K562 (cell line): ENCODE results near the gene MOB3C. TPM values are rescaled to one million over a fixed set of nuclear protein-coding genes. Genes with fewer than 3 reads are reported as not detected.
A peak's percentile ranks its signal among the peaks of the same experiment; 100 is the strongest.

Source experiments
- ATAC-seq: fragments of 200-7000 bp; cut with Tn5 transposase; 3 replicates; pipeline ENCODE4 v1.9.1; 2020; ENCODE audit warnings: moderate library complexity
- BruUV-seq: library from RNA; stranded (reverse); fragments of 400-500 nt; replicated peaks from 2 replicates; lab custom pipeline; 2021; lab: Mats Ljungman, UMichigan
- CTCF ChIA-PET: fragments of 300-600 bp; formaldehyde crosslinking; extraction: SDS; loops from one replicate; lab custom pipeline; 2021; ENCODE audit warnings: low intra/inter-chr PET ratio; lab: Yijun Ruan, JAX
- POLR2A ChIA-PET: fragments of 300-600, 350-650 bp; sonication (Branson Sonifier 250); formaldehyde crosslinking; extraction: SDS; loops from one replicate; lab custom pipeline; 2021; ENCODE audit warnings: antibody characterized with exemption, inconsistent platforms; lab: Yijun Ruan, JAX
- DNase-seq, 4 experiments: peaks; one replicate each; pipeline versions ENCODE4 v3.0.0 to v3.0.0-alpha.2; 2011 to 2018; ENCODE audit warnings: low spot score in 3 of 4, mixed read lengths in 3 of 4; ENCODE audit errors: extremely low read depth in 1 of 4
- FAIRE-seq: peaks from 2 replicates; lab custom pipeline; 2011; peaks lifted over from hg19 to GRCh38; lab: Jason Lieb, UNC
- H2AFZ ChIP-seq: 2 replicates; pipeline ENCODE4 v1.6.0; 2011; ENCODE audit warnings: low read depth, low read length, control low read depth, inconsistent platforms
- H3K27ac ChIP-seq: fragments of 200-600 bp; 3 replicates; pipeline ENCODE4 v1.8.0; 2011; ENCODE audit warnings: low read depth, mild to moderate bottlenecking, control low read depth, inconsistent platforms, low read length, moderate library complexity, mixed read lengths; ENCODE audit errors: extremely low read depth
- H3K27me3 ChIP-seq, 2 experiments: fragments of 300-600 bp in 1 of 2; 2 replicates in 1 of 2; 3 replicates in 1 of 2; pipeline versions ENCODE4 v1.6.0 to v1.8.0; 2011; ENCODE audit warnings: inconsistent platforms in 2 of 2, low read length in 2 of 2, mild to moderate bottlenecking in 1 of 2, mixed read lengths in 1 of 2, moderate library complexity in 1 of 2; ENCODE audit not compliant: control insufficient read depth in 2 of 2, insufficient read depth in 2 of 2
- H3K36me3 ChIP-seq: fragments of 300-600 bp; 3 replicates; pipeline ENCODE4 v1.8.0; 2011; ENCODE audit warnings: mild to moderate bottlenecking, low read length, inconsistent platforms; ENCODE audit not compliant: control insufficient read depth, insufficient read depth
- H3K4me1 ChIP-seq, 2 experiments: fragments of 200-600 bp in 1 of 2; replicated peaks in 1 of 2; 2 replicates in 1 of 2; 3 replicates in 1 of 2; pipeline versions ENCODE4 v1.5.1 to v1.8.0; 2011; ENCODE audit warnings: inconsistent platforms in 2 of 2, low read length in 2 of 2, mild to moderate bottlenecking in 1 of 2, mixed read lengths in 1 of 2, moderate library complexity in 1 of 2; ENCODE audit not compliant: control insufficient read depth in 2 of 2, insufficient read depth in 2 of 2
- H3K4me2 ChIP-seq: 2 replicates; pipeline ENCODE4 v1.6.1; 2011; ENCODE audit warnings: low read length, control low read depth, inconsistent platforms, mixed read lengths; ENCODE audit not compliant: insufficient read depth
- H3K4me3 ChIP-seq: fragments of 200-600 bp; sonication (generic), shearing (Covaris generic); 2 replicates; pipeline ENCODE4 v1.5.1; 2016; ENCODE audit warnings: control low read depth, inconsistent platforms
- H3K79me2 ChIP-seq: fragments of 200-600 bp; 3 replicates; pipeline ENCODE4 v1.8.0; 2011; ENCODE audit warnings: low read length, inconsistent platforms; ENCODE audit not compliant: control insufficient read depth, insufficient read depth
- H3K9ac ChIP-seq, 2 experiments: 2 replicates each; pipeline versions ENCODE4 v1.6.0 to v1.6.1; 2011; ENCODE audit warnings: low read depth in 2 of 2, low read length in 2 of 2, control low read depth in 1 of 2, inconsistent platforms in 1 of 2, mild to moderate bottlenecking in 1 of 2, mixed read lengths in 1 of 2; ENCODE audit not compliant: insufficient read depth in 1 of 2
- H3K9me1 ChIP-seq: one replicate; pipeline ENCODE4 v1.6.0; 2011; ENCODE audit warnings: inconsistent platforms, mild to moderate bottlenecking, low read length, moderate library complexity; ENCODE audit not compliant: control insufficient read depth, insufficient read depth
- H3K9me3 ChIP-seq: replicated peaks from 2 replicates; pipeline ENCODE4 v1.5.1; 2011; ENCODE audit warnings: low read depth, low read length, inconsistent platforms; ENCODE audit not compliant: control insufficient read depth, insufficient read depth
- H4K20me1 ChIP-seq: replicated peaks from 2 replicates; pipeline ENCODE4 v1.6.1; 2011; ENCODE audit warnings: low read length, inconsistent platforms, mixed read lengths; ENCODE audit not compliant: control insufficient read depth, insufficient read depth
- CREBBP ChIP-seq: IDR thresholded peaks from one replicate; pipeline ENCODE4 v1.6.1; 2012; ENCODE audit warnings: low read depth, mild to moderate bottlenecking, control low read depth, inconsistent platforms, low read length
- ESRRA ChIP-seq: fragments of 450-650 bp; IDR thresholded peaks from 2 replicates; pipeline ENCODE4 v1.6.1; 2014; ENCODE audit warnings: low read depth, mild to moderate bottlenecking, moderate library complexity, borderline replicate concordance
- ETS1 ChIP-seq: conservative IDR thresholded peaks from 2 replicates; pipeline ENCODE4 v1.6.1; 2011; ENCODE audit warnings: low read depth, mild to moderate bottlenecking, low read length; ENCODE audit not compliant: control insufficient read depth
- GTF2E2 ChIP-seq: fragments of 200-800 bp; sonication (Bioruptor generic); IDR thresholded peaks from 2 replicates; pipeline ENCODE4 v1.6.1; 2016; ENCODE audit warnings: missing genetic modification characterization, missing compliant biosample characterization
- MECOM ChIP-seq: fragments of 250-450 bp; sonication (Bioruptor Pico); IDR thresholded peaks from 2 replicates; pipeline ENCODE4 v1.8.0; 2022; ENCODE audit warnings: inconsistent platforms
- NCOR1 ChIP-seq: fragments of 450-650 bp; IDR thresholded peaks from 2 replicates; pipeline ENCODE4 v1.6.1; 2016; ENCODE audit warnings: mild to moderate bottlenecking, moderate library complexity
- NR2C2 ChIP-seq, 2 experiments: fragments of 200-800 bp in 1 of 2; sonication (Bioruptor generic) in 1 of 2; sonication (generic) in 1 of 2; formaldehyde crosslinking in 1 of 2; IDR thresholded peaks; 2 replicates each; pipeline versions ENCODE4 v1.6.1 to v1.8.0; 2016 to 2022; ENCODE audit warnings: mild to moderate bottlenecking in 1 of 2, missing compliant biosample characterization in 1 of 2, missing genetic modification characterization in 1 of 2, missing genetic modification reagents in 1 of 2
- NR2F6 ChIP-seq: fragments of 450-650 bp; formaldehyde crosslinking; IDR thresholded peaks from 2 replicates; pipeline ENCODE4 v1.4.0; 2020; ENCODE audit warnings: mild to moderate bottlenecking
- PML ChIP-seq: IDR thresholded peaks from 2 replicates; pipeline ENCODE4 v1.6.1; 2012; ENCODE audit warnings: low read length, inconsistent platforms
- SIX5 ChIP-seq, 2 experiments: IDR thresholded peaks; 2 replicates each; pipeline ENCODE4 v1.6.1; 2011; ENCODE audit warnings: low read length in 2 of 2, borderline replicate concordance in 1 of 2, low read depth in 1 of 2, mild to moderate bottlenecking in 1 of 2, moderate library complexity in 1 of 2; ENCODE audit not compliant: insufficient read depth in 1 of 2
- TFAP4 ChIP-seq: sonication (generic); formaldehyde crosslinking; IDR thresholded peaks from 2 replicates; pipeline ENCODE4 v1.8.0; 2022; ENCODE audit warnings: missing genetic modification reagents, mild to moderate bottlenecking, moderate library complexity, borderline replicate concordance
- WHSC1 ChIP-seq: IDR thresholded peaks from one replicate; pipeline ENCODE4 v1.6.1; 2012; ENCODE audit warnings: low read length, control low read depth, inconsistent platforms
- WGBS: fragments of 100-300 bp; shearing (Covaris generic); methylation state at CpG from one replicate; pipeline ENCODE4 v1.1.6; 2016; ENCODE audit warnings: low coverage, mixed read lengths; ENCODE audit not compliant: insufficient coverage; ENCODE audit errors: missing lambda C conversion rate; 5-methylcytosine and 5-hydroxymethylcytosine counted together
- in situ Hi-C: fragments of 300-500 bp; cut with MboI; formaldehyde crosslinking; loops from 4 replicates; pipeline ENCODE4 v1.15.0; 2018; ENCODE audit warnings: inconsistent platforms, mixed read lengths
- intact Hi-C: fragments of 100-400 bp; cut with micrococcal nuclease; formaldehyde crosslinking; loops from 2 replicates; pipeline ENCODE4 v1.14.2; 2022
- polyA plus RNA-seq, 8 experiments: library from polyadenylated mRNA; depleted of rRNA in 4 of 8; stranded (reverse) in 5 of 8; unstranded in 3 of 8; fragments of >200 nt; fragmentation: Nextera tagmentation in 2 of 8; fragmentation: Illumina TruSeq in 1 of 8; extraction: Ambion mirVana in 2 of 8; extraction: Trizol in 1 of 8; gene quantifications; 2 replicates each; pipeline versions ENCODE4 v1.2.1 to v1.2.3, GENCODE V29; 2011 to 2014; ENCODE audit warnings: inconsistent platforms in 1 of 8, missing spikeins in 1 of 8
- total RNA-seq, 7 experiments: library from RNA; depleted of rRNA in 6 of 7; stranded (reverse); fragments of >200 nt in 6 of 7; fragmentation: Illumina TruSeq in 2 of 7; extraction: Trizol in 2 of 7; gene quantifications; 2 replicates each; pipeline versions ENCODE4 v1.2.1 to v1.2.3, GENCODE V29; 2011 to 2021; ENCODE audit warnings: low replicate concordance in 1 of 7

MOB3C gene
- total and polyA plus RNA-seq, 9 of the 15 experiments (the other 6 are each of a cell fraction or from before 2014, with no cell fraction given) = 1.0 to 7.5 (median 3.7) TPM

- no peaks in the 10 kb centered on the region for H3K79me2 ChIP-seq
- intact Hi-C loops (no loop called here), in situ Hi-C loops (no loop called here)
- no TSS peak for BruUV-seq
- peaks cover 18% of the 10 kb centered on the region; the same call in 2 of the 3 replicates for H3K36me3 ChIP-seq
- H3K27me3 ChIP-seq = no peaks in the 10 kb centered on the region
- ATAC-seq (no peak), DNase-seq (no peak), FAIRE-seq (no peak)
- H3K9me1 ChIP-seq = no peaks in the 10 kb centered on the region
- no peak overlapping the region for H2AFZ ChIP-seq
- H3K9ac ChIP-seq = no peak overlapping the region
- no peak overlapping the region for H3K4me3 ChIP-seq
- ChIA-PET CTCF (no interaction called here), POLR2A (interaction anchor here (0.7 to 1.2 kb wide), 3 partner anchors 10 to 790 kb away, joined by 3 read pairs; no protein-coding TSS in a partner anchor)
- no peak overlapping the region for H3K4me2 ChIP-seq
- no peak overlapping the region for H3K27ac ChIP-seq
- H4K20me1 ChIP-seq = no peaks in the 10 kb centered on the region
- TF ChIP-seq SIX5 (IDR thresholded peaks at IDR 0.05; ENCODE audit: borderline replicate concordance in 1 of 2, insufficient read depth in 1 of 2, low read depth in 1 of 2, low read length in 2 of 2) = no peak
- TF ChIP-seq GTF2E2 = no peak
- TF ChIP-seq ESRRA = peak; percentile 30; the same call in 1 of the 2 replicates
- H3K4me1 ChIP-seq = peaks cover 0 to 16% of the 10 kb centered on the region in 2 experiments; a peak in 3 of 5 replicates
- 15% methylated on average over 2 of the region's 2 CpGs for WGBS
- no peaks in the 10 kb centered on the region for H3K9me3 ChIP-seq
Observed at GRCh38 chr1:46637444-46638083, 21.0 kb upstream of the MOB3C start.

- FAIRE-seq = no peak
- POLR2A ChIA-PET = interaction anchor here (0.5 to 3.9 kb wide), 10 partner anchors 9 to 237 kb away, joined by 3 to 23 read pairs (median 4); partner anchors contain the start of gene MOB3C
- no peak for TF ChIP-seq NR2C2 (CRISPR knock-in tag; IDR thresholded peaks at IDR 0.05)
- peak; percentile 63 for TF ChIP-seq NR2C2 (tag; IDR thresholded peaks at IDR 0.05)
- TF ChIP-seq NR2F6 (CRISPR knock-in tag) = no peak
- TF ChIP-seq MECOM (CRISPR knock-in tag) = no peak
- no peak for TF ChIP-seq PML
- TF ChIP-seq CREBBP = no peak
- TF ChIP-seq ETS1 = no peak
- TF ChIP-seq TFAP4 (CRISPR knock-in tag) = peak; percentile 13; the same call in 1 of the 2 replicates
- TF ChIP-seq NCOR1 = peak; percentile 40; the same call in 1 of the 2 replicates
- TF ChIP-seq WHSC1 = no peak
Observed at GRCh38 chr1:46635205-46635604, 18.6 kb upstream of the MOB3C start.

More at GRCh38 chr1:46635205-46635604, 18.6 kb upstream of the MOB3C start:
- 68% methylated on average over 2 of the region's 2 CpGs for WGBS
- in situ Hi-C loops (no loop called here), intact Hi-C loops (no loop called here)
- ATAC-seq (peak; percentile 38; the same call in 2 of the 3 replicates), DNase-seq (no peak)
- Histone ChIP-seq H3K4me1 (peaks cover 0 to 6% of the 10 kb centered on the region in 2 experiments; a peak in 2 of 5 replicates), H3K9me1 (no peaks in the 10 kb centered on the region), H4K20me1 (no peaks in the 10 kb centered on the region), H2AFZ (no peak overlapping the region), H3K9me3 (no peaks in the 10 kb centered on the region), H3K27me3 (no peaks in the 10 kb centered on the region), H3K4me3 (no peak overlapping the region), H3K36me3 (peaks cover 18% of the 10 kb centered on the region), H3K4me2 (no peak overlapping the region), H3K79me2 (no peaks in the 10 kb centered on the region), H3K27ac (no peak overlapping the region), H3K9ac (no peak overlapping the region)
- CTCF ChIA-PET = no interaction called here
- TSS peak; percentile 27 for BruUV-seq
